CMK (cell line): ENCODE measurements around the gene LRRC7.
"Not testable (repeated sequence)": the region's sequence is repeated elsewhere in the genome, so short reads cannot be mapped to it uniquely, and the experiment has no call there.

Source experiments
- DNase-seq: peaks from one replicate; pipeline ENCODE4 v3.0.0-alpha.2; 2010; ENCODE audit warnings: low read depth

LRRC7 gene

DNA sequence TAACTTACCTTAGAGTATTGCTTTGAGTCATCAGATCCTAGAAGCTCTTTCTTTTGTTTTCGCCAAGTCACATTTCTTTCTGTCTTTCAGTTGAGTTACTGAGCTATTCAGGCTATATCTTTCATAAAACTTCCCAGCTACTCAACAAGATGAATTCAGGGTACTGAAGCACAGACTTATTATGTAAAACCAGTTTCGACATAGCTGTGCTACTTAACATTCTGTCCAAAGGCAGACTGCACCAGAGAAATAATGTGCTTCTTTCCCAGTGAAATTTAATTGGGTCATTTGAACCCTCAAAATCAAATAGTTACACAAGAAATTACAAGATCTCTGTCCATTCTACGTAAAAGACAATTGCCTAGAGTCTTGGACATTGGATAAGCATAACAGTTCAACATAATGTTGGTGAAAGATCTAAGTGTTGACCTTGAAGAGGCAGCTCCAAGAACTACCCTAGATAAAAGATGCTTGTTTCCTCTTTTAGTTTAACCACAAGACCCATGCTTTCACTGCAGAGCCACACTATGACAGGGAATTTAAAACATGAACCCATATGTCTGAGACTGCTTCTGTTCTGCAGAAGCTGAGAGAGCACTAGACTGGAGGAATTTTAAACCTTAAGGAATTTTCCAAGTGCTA, 474.5 kb downstream of the LRRC7 start:
- no peak for DNase-seq

DNA sequence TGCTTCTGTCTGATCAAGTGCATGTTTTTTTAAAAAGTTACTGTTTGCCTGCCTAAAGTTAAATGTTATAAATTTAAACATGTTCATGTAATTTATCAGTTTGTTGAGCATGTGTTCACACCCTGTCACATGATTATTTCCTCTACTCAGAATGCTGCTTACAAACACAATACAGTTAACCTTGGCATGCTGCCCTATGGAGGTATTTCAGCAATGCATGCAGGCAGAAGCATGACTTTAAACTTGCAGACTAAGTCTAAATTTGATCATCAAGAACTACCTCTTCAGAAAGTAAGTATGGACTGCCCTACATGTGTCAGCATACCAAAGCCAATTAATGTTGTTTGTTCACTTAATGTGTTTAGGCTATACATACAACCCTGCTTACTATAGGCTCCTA, 476.1 kb downstream of the LRRC7 start:
- DNase-seq: no peak

DNA sequence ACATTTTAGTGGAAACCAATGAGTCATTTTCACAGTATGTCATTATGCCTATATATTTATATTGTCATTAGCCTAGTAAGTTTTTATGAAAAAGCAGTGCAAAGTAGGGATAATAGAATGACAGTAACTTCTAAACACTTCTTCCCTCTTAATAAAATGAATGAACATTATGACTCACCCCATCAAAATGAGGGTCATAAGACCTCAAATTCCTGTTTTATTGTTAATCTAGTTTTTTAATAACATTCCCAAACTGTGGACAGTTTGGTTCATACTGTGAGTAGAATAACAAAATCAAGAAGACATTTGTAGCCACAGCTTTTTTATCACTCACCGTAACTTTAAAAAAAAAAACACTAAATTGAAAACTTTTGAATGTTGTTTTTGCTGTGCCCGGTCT, 477.1 kb downstream of the LRRC7 start:
- no peak for DNase-seq

DNA sequence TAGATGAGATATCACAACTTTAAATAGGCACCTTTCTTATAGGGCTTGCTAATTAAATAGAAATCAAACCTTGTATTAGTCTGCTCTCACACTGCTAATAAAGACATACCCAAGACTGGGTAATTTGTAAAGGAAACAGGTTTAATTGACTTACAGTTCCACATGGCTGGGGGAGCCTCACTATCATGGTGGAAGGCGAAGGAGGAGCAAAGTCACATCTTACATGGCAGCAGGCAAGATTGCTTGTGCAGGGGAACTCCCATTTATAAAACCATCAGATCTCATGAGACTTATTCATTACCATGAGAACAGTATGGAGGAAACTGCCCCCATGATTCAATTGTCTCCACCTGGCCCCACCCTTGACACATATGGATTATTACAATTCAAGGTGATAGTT, 477.9 kb downstream of the LRRC7 start:
- DNase-seq: not testable (repeated sequence)

DNA sequence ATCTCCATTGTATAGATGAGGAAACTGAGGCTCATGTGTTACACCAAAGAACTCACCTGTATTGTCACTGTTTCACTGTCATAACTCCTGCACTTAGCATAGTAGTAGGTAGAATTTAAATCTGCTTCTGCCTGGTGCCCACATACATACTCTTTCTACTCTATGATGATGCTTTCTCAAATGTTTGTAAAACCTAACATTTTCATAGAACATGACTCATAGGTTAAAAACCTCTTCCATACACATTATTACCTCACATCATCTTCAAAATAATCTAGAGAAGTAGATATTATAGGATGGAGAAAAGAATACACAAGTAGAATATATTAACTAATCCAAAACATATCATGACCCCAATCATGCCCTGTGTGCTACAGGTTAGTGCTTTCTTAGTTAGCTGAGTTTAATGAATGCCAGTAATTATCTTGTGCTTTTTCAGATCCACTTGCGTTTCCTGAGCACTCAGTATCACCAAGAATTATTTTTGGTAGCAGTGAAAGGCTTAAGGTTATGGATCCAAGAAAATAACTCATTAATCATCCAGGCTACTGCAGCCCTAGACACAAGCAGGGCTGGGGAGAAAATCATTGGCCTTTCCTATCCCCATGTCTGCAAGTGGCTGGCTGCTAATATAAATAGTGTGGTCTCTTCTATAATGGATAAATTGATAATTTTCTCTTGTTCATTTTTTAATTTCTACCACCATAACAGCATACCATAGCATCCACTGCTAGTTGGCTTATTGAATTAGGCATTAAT, 480.8 kb downstream of the LRRC7 start:
- no peak for DNase-seq

DNA sequence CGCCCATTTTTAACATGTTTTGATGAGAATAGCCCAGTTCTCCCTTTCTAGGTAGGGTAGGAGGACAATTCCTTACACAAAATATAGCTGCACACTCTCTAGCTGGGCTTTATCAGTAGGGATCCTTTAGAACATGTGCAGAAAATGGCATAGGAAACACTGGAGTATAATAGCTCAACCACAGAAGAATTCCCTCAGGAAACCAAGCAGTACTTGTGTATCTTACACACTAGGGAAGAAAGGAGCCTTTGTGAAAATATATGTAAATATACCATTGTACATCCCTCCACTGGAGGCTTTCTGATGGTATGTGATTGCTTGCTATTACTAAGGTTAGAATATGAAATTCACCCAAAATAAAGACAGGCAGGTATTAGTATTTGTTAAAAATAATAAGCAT, 484.2 kb downstream of the LRRC7 start:
- DNase-seq: no peak

DNA sequence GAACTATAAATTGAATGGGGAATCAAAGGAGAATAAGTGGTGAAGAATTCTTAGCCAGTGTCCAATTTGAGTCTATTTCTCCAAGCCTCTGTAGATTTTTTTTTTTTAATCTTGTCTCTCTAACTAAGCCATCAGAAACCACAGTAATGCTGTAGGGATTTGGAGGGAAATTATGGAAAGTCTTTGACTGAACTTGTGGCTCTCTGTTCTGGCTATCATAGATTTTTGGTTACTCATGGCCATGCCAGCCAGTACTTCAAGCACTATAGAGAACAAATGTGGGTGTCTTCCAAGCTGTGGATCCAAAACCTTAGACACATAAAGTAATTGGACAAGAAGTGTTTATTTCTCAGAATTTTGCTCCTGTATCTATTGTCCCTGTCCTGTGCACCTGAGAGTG, 489.8 kb downstream of the LRRC7 start:
- DNase-seq: no peak

DNA sequence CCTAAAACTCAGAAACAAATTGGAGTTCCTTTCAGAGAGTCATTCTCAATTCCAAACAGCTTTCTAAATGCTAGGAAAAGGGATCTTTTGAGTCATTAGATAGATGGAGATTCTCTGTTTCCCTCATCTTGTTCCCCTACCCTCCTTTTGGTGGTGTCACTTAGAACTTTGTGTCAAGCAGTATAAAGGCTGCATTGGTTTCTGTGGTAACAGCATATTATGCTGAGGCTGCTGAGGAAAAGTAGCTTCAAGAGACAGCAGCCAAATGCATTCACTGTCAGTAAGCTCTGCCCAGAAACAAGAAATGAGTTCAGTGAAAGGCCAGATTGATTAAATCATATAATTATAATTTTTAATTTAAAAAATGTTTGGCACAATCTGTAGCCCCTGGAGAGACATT, 493.5 kb downstream of the LRRC7 start:
- DNase-seq: no peak

DNA sequence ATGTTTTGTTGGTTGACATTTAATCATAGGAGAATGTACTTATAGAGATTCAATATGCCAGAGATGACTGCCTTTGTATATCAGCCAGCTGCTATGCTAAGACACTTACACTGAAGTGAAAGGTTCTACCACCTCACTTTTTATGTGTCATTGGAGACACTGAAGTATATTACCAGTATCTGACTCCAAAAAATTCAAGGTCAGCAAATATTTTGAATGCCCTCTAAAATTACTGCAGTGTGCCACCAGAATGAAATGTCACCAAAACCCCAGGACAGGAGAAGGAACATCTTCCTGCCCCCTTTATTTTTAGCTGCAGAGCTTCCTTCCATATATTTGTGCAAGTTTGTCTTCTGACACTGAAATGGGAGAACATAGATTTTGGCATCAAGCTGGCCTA, 496.1 kb downstream of the LRRC7 start:
- no peak for DNase-seq

DNA sequence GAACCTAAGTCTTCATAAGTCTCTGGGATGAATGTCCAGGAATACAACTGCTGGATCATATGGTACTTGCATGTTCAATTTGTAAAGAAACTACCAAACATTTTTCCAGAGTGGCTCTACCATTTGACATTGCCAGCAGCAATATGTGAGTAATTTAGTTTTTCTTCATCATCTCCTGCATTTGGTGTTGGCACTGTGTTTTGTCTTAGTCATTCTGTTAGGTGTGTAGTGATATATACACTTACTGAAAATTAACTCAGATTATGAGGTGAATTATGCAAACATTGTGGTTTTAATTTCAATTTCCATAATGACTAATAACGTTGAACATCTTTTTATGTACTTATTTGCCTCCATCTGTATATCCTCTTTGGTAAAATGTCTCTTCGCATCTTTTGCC, 499.0 kb downstream of the LRRC7 start:
- DNase-seq: no peak

DNA sequence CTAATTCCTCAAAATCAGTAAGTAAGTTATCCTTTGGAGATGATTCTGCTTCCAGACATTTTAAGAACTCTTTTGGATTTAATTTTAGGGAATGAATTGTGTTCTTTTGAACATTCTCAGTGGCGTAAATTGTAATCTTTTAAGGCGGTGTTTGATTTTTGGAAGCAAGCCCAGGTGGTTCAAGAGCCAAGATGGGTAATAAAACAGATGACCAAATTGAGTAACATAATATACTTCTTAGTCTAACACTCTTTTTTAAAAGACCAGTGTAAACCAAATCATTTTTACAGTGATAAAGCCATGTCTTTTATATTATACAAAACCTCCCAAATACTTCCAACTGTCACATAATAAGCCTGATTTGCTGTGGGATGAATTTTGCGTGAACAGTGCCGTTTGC, 503.9 kb downstream of the LRRC7 start:
- DNase-seq: no peak

DNA sequence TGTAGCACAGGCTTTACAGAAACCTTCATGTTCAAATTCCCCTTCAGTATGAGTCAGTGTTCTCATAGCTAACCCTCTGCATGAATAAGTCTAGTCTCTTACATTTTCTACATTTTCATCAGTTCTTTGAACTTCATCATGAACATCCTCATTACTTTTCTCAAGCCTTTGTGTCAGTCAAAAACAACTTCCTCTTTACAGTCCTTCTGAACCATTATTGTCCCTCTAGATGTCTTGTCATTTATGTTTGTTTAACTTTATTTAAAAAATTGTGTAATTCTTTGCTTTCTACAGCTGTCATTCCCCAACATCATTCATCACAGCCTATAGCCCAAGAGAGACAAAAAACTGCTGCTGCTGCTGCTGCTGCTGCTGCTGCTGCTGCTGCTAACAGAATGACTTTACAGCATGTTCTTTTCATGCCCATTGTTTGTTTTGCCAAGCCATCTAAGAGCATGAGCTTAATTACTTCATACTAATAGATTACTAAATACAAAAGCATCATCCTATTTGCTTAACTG, 504.6 kb downstream of the LRRC7 start:
- DNase-seq: no peak

DNA sequence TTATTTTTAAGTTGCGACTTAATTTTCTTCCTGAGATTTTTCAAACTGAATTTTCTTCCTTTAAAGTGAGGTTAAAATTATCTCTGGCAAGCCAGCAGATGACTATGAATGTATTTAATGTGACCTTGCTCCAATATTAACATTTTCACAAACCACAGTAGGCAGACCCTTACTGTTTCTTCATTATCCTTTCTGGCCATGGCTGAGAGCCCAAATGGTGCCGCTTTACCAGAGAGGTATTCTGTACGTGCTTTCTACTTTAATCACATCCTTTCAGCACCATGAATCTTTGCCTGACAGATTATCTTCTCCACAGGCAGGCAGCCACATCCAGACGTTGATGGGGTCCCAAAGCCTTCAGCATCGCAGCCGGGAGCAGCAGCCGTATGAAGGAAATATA, 508.0 kb downstream of the LRRC7 start:
- no peak for DNase-seq

DNA sequence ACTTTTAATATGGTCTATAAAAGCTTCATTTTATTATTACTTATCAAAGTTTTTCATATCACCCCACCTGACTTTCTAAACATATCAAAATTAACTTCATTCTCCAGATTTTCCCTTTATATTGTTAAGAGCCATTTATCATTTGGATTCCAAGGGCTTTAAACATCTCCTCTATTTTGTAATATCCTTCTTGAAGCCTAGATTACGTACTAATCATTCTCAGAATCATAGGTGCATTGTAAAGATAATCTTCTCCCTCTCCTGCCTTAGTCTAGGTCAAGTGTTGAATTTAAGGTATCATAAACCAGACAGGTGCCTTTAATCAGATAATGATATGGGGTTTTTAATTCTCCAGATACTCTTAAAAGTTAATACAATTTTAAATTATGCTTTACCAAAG, 509.3 kb downstream of the LRRC7 start:
- DNase-seq: no peak

DNA sequence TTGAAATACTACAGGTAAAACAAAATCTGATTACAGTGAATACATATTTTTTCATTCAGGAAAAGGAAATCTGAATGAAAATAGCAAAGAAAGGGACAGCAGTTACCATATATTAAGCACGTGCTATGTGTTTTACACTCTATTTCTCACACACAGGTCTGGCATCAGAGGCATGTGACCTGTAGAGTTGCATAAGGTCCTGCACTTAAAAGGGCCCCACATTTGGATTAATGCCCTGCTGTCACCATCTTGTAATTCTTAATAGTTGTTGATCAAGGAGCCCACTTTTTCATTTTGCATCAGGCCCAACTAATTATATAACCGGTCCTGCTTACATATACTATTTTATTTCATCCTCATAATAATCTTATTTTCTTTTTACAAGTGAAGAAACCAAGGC, 511.8 kb downstream of the LRRC7 start:
- no peak for DNase-seq

DNA sequence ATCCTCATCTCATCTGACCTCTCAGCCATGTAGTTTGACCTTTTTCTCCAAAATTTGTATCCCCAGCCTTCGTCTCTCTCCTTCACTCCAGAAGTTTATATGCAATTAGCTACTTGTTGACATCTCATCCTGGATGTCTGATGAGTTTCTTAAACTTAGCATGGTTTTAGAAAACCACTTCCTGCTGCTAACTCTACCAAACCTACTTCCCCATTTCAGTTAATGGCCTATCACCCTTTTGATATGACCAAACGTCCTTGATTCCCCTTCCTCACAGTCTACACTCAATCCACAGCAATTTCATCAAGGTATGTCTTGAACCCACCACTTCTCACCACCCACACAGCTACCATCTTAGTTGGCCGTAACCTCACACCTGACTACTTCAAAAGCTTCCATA, 515.8 kb downstream of the LRRC7 start:
- no peak for DNase-seq

DNA sequence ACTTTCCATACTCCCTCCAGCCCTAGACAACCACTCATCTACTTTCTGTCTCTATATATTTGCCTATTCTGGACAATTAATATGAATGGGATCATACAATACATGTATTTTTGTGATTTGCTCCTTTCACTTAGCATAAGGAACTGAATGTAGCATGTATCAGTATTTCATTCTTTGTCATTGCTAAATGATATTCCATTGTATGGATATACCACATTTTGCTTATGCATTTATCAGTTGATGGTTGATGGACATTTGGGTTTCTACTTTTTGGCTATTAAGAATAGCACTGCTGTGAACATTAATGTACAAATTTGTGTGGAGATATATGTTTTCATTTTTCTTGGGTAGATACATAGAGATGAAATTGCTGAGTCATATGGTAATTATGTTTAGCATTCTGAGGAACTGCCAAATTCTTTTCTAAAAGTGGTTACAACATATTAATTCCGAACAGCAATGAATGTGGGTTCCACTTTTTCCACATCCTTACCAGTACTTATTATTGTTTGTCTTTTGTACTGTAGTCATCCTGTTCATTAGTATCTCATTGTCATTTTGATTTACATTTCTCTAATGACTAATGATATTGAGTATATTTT, 516.7 kb downstream of the LRRC7 start:
- no peak for DNase-seq

DNA sequence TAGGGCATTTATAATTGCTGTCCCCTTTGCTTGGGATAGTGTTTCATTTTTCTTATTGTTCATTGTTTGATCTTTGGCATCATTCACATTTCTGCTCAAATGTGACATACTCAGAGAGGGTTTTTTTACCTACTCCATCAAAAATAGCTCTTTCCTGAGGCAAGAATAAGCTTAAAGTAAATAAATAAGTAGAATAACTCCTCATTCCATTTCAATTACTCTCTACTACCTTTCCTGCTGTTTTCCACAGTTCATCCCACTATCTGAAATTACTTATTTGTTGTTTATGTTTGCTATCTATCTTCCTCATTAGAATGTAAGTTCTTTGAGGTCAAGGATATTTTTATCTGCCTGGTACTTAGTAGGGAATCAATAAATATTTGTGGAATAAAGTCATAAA, 517.8 kb downstream of the LRRC7 start:
- DNase-seq: no peak

DNA sequence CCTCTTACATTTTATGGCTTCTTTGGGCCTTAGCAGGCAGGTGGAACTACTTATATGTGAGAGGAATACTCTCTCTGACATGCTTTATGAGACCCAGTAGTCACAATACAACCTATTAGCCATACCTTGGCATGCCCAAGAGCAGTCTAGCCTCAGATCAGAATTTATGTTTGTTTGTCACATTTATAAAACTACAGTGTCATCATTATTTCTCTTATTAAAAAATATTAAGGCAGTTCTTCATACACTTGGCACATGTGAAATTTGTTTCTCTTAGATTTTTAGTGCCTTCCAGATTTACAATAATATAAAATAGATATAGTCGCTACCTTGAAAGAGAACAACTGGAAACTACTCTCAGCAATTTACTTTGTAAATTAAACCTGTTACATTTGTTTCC, 519.2 kb downstream of the LRRC7 start:
- DNase-seq: no peak

DNA sequence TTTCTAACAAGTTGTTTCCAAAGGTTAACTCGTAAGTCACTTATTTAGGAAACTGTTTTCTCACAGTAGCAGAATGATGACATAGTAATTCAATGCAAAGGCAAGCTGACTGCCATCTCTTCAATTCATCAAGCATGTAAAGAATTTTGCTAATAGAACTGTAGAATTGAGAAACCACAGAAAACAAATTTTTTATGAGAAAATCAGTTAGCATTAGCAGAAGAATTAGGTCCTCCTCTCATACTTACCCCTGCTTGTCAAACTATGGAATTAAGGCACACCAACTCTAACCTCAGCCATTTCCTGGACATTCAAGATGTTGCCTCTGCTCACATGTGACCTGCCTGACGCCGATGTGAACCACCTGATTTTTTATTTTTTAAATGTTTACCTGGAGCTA, 522.4 kb downstream of the LRRC7 start:
- no peak for DNase-seq

DNA sequence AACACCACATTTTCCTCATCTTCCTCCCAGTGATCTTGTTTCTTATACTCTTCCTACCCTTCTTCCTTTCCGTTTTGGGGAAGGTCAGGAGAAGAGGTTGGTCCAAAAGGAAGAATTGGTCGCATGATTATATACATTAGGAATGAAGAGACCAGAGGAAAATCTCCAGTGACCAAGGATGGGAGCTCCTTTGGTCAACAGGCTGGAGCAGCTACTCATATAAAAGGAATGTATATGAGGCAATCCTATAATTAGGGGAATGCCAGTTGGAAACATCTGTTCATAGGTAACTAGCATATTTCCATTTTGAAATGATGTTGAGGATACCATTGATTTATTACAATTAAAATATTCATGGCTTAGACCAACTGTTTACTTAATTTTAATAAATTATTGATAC, 523.2 kb downstream of the LRRC7 start:
- DNase-seq: no peak

DNA sequence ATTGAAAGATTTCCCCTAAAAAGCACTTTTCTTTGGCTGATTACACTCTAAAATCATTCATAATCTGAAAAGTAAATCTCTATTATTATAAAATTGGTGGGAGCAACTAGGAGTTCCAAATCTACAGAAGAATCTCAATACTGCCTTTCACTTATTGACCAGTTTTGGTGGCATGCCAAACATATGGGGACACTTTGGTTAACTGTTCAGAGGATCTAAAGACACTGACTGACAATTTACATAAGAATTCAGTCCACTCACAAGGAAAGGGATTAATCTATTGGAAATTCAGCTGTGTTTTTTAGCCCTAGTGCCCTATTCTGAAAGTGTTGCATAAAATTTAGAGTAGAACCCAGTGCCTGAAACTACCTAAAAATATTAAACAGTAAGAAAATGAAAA, 524.1 kb downstream of the LRRC7 start:
- DNase-seq: no peak

DNA sequence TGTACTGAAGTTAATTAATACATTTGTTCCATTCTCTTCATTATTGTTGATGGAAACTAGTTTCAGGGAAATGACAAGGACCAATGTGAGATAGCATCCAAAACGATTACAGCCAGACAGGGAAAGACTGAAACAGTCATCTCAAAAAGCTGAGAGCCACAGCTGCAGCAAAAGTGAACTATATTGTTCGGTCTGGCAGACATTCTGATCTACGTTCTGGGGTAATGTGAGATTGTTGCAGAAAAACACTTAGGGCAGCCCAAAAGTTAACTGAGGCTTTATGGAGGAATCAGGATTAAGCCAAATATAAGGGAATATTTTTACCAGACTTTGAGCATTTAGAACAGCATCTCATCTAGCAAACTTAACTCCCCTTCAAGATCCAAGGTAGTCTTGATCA, 524.8 kb downstream of the LRRC7 start:
- no peak for DNase-seq
